SIG-M5 (cell line): ENCODE results near the gene SEZ6L.

Experiments used
- DNase-seq: peaks from one replicate; lab custom pipeline; 2025; lab: John Stamatoyannopoulos, UW

SEZ6L gene

GRCh38 chr22:26334232-26334631 is 165.0 kb downstream of the SEZ6L start:
- DNase-seq, result no peak

- no peak for DNase-seq
Measured at GRCh38 chr22:26336773-26337172, 167.5 kb downstream of the SEZ6L start.

GRCh38 chr22:26339755-26340154 is 170.5 kb downstream of the SEZ6L start:
- DNase-seq, result no peak

- DNase-seq, result no peak
Measured at GRCh38 chr22:26342745-26343410, 173.6 kb downstream of the SEZ6L start.

GRCh38 chr22:26345496-26345895 is 176.2 kb downstream of the SEZ6L start:
- no peak for DNase-seq

GRCh38 chr22:26348810-26349526 is 179.7 kb downstream of the SEZ6L start:
- no peak for DNase-seq

GRCh38 chr22:26354707-26355106 is 185.4 kb downstream of the SEZ6L start:
- DNase-seq, result no peak

- DNase-seq, result no peak
Measured at GRCh38 chr22:26357281-26357680, 188.0 kb downstream of the SEZ6L start.

- no peak for DNase-seq
Measured at GRCh38 chr22:26357813-26358212, 188.6 kb downstream of the SEZ6L start.

- no peak for DNase-seq
Measured at GRCh38 chr22:26359156-26359555, 189.9 kb downstream of the SEZ6L start.

- DNase-seq, result no peak
Measured at GRCh38 chr22:26360169-26360885, 191.1 kb downstream of the SEZ6L start.

- no peak for DNase-seq
Measured at GRCh38 chr22:26362471-26362870, 193.2 kb downstream of the SEZ6L start.

GRCh38 chr22:26364066-26365015 is 195.1 kb downstream of the SEZ6L start:
- DNase-seq, result no peak

GRCh38 chr22:26367402-26368245 is 198.4 kb downstream of the SEZ6L start:
- no peak for DNase-seq

GRCh38 chr22:26372890-26373289 is 203.6 kb downstream of the SEZ6L start:
- DNase-seq, result no peak

- DNase-seq, result no peak
Measured at GRCh38 chr22:26374391-26375026, 205.2 kb downstream of the SEZ6L start.

GRCh38 chr22:26377170-26377830 is 208.0 kb downstream of the SEZ6L start:
- DNase-seq, result no peak

- DNase-seq, result no peak
Measured at GRCh38 chr22:26380072-26380830, 211.0 kb downstream of the SEZ6L start.

GRCh38 chr22:26382782-26383181 is 213.5 kb downstream of the SEZ6L start:
- DNase-seq, result no peak
